AG04449 (cell line): ENCODE results near the gene IFT57.
"Not testable (repeated sequence)": the region's sequence is repeated elsewhere in the genome, so short reads cannot be mapped to it uniquely, and the experiment has no call there.

Experiments
- CTCF ChIA-PET: fragments of 350-600 bp; formaldehyde crosslinking; extraction: SDS; loops from one replicate; lab custom pipeline; 2021; ENCODE audit warnings: antibody characterized with exemption; lab: Yijun Ruan, JAX
- POLR2A ChIA-PET: fragments of 400-600, 350-600 bp; formaldehyde crosslinking; extraction: SDS; loops from one replicate; lab custom pipeline; 2020; ENCODE audit warnings: antibody characterized with exemption, inconsistent platforms; lab: Yijun Ruan, JAX
- DNase-seq: peaks from one replicate; pipeline ENCODE4 v3.0.0-alpha.2; 2010; ENCODE audit warnings: low read depth, low spot score
- H3K4me3 ChIP-seq: 2 replicates; pipeline ENCODE4 v1.5.1; 2011; ENCODE audit warnings: low read depth, mild to moderate bottlenecking, control low read depth, low read length
- CTCF ChIP-seq: IDR thresholded peaks from one replicate; pipeline ENCODE4 v1.5.1; 2011; ENCODE audit warnings: mild to moderate bottlenecking, moderate library complexity, low read length, control low read depth, inconsistent platforms; ENCODE audit not compliant: insufficient read depth; ENCODE audit errors: missing control alignments

IFT57 gene

DNA sequence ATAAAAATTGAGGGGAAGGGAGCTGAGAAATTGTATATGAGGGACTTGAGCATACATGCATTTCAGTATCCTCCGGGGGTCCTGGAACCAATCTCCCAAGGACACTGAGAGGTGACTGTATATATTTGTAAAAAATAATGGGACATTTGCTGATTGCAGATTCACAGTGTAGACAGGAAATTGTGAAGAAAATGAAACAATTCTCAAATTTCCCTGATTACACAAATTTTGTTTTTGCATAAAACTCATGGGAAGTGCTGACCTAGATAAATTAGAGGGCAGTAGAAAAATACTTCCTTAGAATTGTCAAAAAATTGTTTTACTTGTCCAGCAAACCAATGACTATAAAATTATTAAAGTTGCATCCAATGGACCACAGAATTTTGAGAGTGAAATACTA lies 64.0 kb downstream of the IFT57 start:
- no peak for DNase-seq
- CTCF ChIA-PET, result interaction anchor here (0.7 to 1.8 kb wide), 2 partner anchors 20 to 319 kb away, joined by 3 read pairs; no protein-coding TSS in a partner anchor
- no peak for TF ChIP-seq CTCF
- POLR2A ChIA-PET, result no interaction called here
- H3K4me3 ChIP-seq, result no peak overlapping the region

- no peak for TF ChIP-seq CTCF
- POLR2A ChIA-PET, result no interaction called here
- CTCF ChIA-PET, result interaction anchor here (0.7 to 2.5 kb wide), 6 partner anchors 21 to 321 kb away, joined by 3 to 10 read pairs (median 4); no protein-coding TSS in a partner anchor
- H3K4me3 ChIP-seq, result no peak overlapping the region
- no peak for DNase-seq
Observed at GRCh38 chr3:108157273-108157672, 65.0 kb downstream of the IFT57 start.

GRCh38 chr3:108156312-108156853 lies 65.8 kb downstream of the IFT57 start:
- no peak overlapping the region for H3K4me3 ChIP-seq
- no peak for DNase-seq
- POLR2A ChIA-PET, result no interaction called here
- CTCF ChIA-PET, result interaction anchor here (1.1 to 2.5 kb wide), 5 partner anchors 11 to 322 kb away, joined by 3 to 10 read pairs (median 5); no protein-coding TSS in a partner anchor
- no peak for TF ChIP-seq CTCF

GRCh38 chr3:108155642-108156041 lies 66.6 kb downstream of the IFT57 start:
- CTCF ChIA-PET, result interaction anchor here (1.3 to 2.5 kb wide), 3 partner anchors 11 to 322 kb away, joined by 5 to 10 read pairs (median 7); no protein-coding TSS in a partner anchor
- POLR2A ChIA-PET, H3K4me3 ChIP-seq, DNase-seq: not testable (repeated sequence)

GRCh38 chr3:108153451-108153981 lies 68.7 kb downstream of the IFT57 start:
- DNase-seq, result no peak
- POLR2A ChIA-PET, result no interaction called here
- TF ChIP-seq CTCF, result peak; percentile 33
- CTCF ChIA-PET, result interaction anchor here (0.6 to 3.3 kb wide), 30 partner anchors 10 to 400 kb away, joined by 3 to 47 read pairs (median 4); no protein-coding TSS in a partner anchor
- no peak overlapping the region for H3K4me3 ChIP-seq

DNA sequence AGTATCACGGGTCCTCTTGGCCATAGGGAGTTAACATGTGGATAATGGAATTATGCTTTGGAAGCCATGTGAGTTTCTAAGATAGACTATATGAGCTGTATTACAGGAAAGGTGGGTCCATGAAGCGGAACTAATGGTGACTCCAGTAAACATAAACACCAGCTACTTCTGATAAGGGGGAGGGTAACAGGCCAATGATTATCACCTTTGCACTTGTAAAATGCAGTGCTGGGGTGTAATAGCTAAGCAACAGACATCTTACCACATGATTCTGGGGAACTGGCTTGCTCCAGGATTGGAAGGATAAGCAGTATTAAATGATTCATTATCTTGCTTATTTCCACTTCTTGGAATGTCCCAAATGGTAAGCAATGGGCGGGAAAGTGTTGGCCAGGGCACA lies 70.0 kb downstream of the IFT57 start:
- H3K4me3 ChIP-seq, result no peak overlapping the region
- ChIA-PET CTCF (interaction anchor here (1.2 to 3.3 kb wide), 13 partner anchors 9 to 400 kb away, joined by 3 to 47 read pairs (median 11); no protein-coding TSS in a partner anchor), POLR2A (no interaction called here)
- no peak for DNase-seq
- TF ChIP-seq CTCF, result no peak
